ENCODE data around the gene BBS4. TPM values are rescaled to one million over a fixed set of nuclear protein-coding genes. Genes with fewer than 3 reads are reported as not detected.
A peak's percentile ranks its signal among the peaks of the same experiment; 100 is the strongest.
"Not testable (repeated sequence)": the region's sequence is repeated elsewhere in the genome, so short reads cannot be mapped to it uniquely, and the experiment has no call there.

Gene BBS4
- total RNA-seq, 2 donors from 2014 or later, result 36.4 to 41.7 TPM

DNA sequence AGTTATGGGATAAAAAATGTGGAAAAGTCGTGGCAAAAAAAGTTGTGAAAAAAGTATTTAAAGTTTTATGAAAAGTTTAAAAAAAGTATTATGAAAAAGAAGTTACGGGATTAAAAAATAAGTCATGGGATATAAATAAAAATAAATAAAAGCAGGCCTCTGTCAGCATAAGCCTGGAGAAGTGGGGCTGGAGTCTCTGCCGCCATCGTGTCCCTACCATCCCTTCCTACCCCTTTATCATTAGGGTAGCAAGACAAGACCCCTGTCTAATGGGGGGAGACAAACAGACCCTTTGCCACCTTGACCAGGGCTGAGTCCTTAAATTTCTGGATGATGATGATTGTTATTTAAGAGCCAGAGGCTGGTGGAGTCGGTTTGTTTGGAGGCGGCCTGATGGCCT is 16.2 kb upstream of the BBS4 start:
- not testable (repeated sequence) for H3K4me3 ChIP-seq (ENCODE audit: low read length); DNase-seq; H3K27ac Mint-ChIP-seq; H3K9ac ChIP-seq (ENCODE audit: extremely low read depth, low read length, poor library complexity, severe bottlenecking); H3K27me3 ChIP-seq (ENCODE audit: control insufficient read depth, insufficient read depth, low read length, poor library complexity, severe bottlenecking); H3K4me3 Mint-ChIP-seq; H3K36me3 Mint-ChIP-seq (ENCODE audit: low read depth); H3K9me3 Mint-ChIP-seq; H3K4me1 ChIP-seq (ENCODE audit: control insufficient read depth, insufficient read depth, low read length); H3K27me3 Mint-ChIP-seq (ENCODE audit: insufficient read depth); H3K27ac ChIP-seq (ENCODE audit: low read depth, low read length); H3K36me3 ChIP-seq (ENCODE audit: control insufficient read depth, insufficient read depth, low read length); H3K9me3 ChIP-seq (ENCODE audit: control insufficient read depth, low read length)
- peaks cover 11% of the 10 kb centered on the region for H3K4me1 Mint-ChIP-seq
- 100% methylated on average over 2 of the region's 6 CpGs; no CpG with 5 or more reads in 1 of the 2 experiments for WGBS, 2 experiments (ENCODE audit: insufficient coverage in 1 of 2, insufficient read length in 1 of 2)

DNA sequence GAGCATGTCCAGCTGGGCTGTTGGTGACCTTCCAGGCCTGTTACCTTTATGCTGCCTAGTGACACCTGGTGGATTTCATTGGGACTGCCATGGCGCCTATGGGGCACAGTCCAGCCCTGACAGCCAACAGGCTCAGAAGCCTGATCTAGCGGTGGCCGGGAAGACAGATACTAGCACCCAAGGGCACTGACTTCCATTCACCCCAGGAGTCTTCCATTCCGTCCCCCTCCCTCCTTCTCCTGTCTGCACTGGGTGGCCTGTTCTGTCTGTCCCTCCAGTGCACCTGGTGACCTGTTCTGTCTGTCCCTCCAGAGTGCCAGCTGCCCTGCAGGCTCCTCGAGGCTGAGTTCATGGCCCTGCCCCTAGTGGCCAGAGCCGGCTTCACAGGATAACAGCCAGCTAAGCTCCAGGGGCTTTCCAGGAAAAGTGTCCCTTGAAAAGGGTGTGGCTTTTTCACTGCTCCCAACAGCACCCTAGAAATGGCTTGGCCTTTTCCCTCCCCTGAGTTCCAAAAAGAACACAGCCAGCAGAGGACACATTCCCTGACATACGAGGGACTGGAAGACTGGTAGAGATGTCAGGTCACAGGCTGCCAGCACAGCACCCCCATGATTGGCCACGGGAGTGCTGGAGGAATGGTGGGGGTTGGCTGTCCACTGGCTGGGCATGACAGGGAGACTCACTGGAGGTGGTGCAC is 15.2 kb upstream of the BBS4 start:
- H3K9ac ChIP-seq (ENCODE audit: extremely low read depth, low read length, poor library complexity, severe bottlenecking); H3K9me3 Mint-ChIP-seq; H3K36me3 Mint-ChIP-seq (ENCODE audit: low read depth); H3K27ac ChIP-seq (ENCODE audit: low read depth, low read length); H3K36me3 ChIP-seq (ENCODE audit: control insufficient read depth, insufficient read depth, low read length); H3K27me3 ChIP-seq (ENCODE audit: control insufficient read depth, insufficient read depth, low read length, poor library complexity, severe bottlenecking); H3K9me3 ChIP-seq (ENCODE audit: control insufficient read depth, low read length); H3K4me1 ChIP-seq (ENCODE audit: control insufficient read depth, insufficient read depth, low read length); H3K27me3 Mint-ChIP-seq (ENCODE audit: insufficient read depth): not testable (repeated sequence)
- Mint-ChIP-seq H3K4me1 (peaks cover 11% of the 10 kb centered on the region), H3K4me3 (peak overlapping the region; percentile 55), H3K27ac (peak overlapping the region; percentile 85)
- peak; percentile 98 for DNase-seq
- TF ChIP-seq, protein P1, sequence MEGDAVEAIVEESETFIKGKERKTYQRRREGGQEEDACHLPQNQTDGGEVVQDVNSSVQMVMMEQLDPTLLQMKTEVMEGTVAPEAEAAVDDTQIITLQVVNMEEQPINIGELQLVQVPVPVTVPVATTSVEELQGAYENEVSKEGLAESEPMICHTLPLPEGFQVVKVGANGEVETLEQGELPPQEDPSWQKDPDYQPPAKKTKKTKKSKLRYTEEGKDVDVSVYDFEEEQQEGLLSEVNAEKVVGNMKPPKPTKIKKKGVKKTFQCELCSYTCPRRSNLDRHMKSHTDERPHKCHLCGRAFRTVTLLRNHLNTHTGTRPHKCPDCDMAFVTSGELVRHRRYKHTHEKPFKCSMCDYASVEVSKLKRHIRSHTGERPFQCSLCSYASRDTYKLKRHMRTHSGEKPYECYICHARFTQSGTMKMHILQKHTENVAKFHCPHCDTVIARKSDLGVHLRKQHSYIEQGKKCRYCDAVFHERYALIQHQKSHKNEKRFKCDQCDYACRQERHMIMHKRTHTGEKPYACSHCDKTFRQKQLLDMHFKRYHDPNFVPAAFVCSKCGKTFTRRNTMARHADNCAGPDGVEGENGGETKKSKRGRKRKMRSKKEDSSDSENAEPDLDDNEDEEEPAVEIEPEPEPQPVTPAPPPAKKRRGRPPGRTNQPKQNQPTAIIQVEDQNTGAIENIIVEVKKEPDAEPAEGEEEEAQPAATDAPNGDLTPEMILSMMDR (conservative IDR thresholded peaks at IDR 0.05), result peak; percentile 78
- 0 to 13% methylated on average over 2 to 8 of the region's 8 CpGs for WGBS, 2 experiments (ENCODE audit: insufficient coverage in 1 of 2, insufficient read length in 1 of 2)
- peak overlapping the region; percentile 67 for H3K4me3 ChIP-seq (ENCODE audit: low read length)

DNA sequence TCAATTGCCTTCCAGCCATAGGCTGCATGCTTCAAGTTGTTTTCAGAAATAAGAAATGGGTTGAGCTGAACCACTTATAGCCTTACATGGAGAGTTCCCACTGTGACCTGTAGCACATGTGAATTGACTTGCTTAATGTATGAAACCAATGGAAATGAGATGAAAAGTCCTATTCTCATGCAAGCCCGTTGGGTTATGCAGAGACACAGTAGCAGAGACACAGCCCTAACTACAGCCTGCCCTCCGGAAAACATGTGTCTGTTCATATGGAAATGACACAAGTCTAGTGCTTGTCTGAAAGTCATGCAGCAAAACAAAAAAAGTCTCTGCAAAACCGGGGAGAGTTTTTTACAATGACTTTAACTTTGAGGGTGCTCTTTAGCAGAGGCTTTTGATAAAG is 14.5 kb upstream of the BBS4 start:
- Mint-ChIP-seq H3K36me3 (ENCODE audit: low read depth) (no peaks in the 10 kb centered on the region), H3K27me3 (ENCODE audit: insufficient read depth) (no peaks in the 10 kb centered on the region), H3K27ac (no peak overlapping the region), H3K9me3 (no peaks in the 10 kb centered on the region), H3K4me3 (no peak overlapping the region), H3K4me1 (peaks cover 11% of the 10 kb centered on the region)
- Histone ChIP-seq H3K27ac (ENCODE audit: low read depth, low read length) (no peak overlapping the region), H3K9ac (ENCODE audit: extremely low read depth, low read length, poor library complexity, severe bottlenecking) (no peak overlapping the region), H3K9me3 (ENCODE audit: control insufficient read depth, low read length) (no peaks in the 10 kb centered on the region), H3K36me3 (ENCODE audit: control insufficient read depth, insufficient read depth, low read length) (no peaks in the 10 kb centered on the region), H3K4me1 (ENCODE audit: control insufficient read depth, insufficient read depth, low read length) (no peaks in the 10 kb centered on the region), H3K27me3 (ENCODE audit: control insufficient read depth, insufficient read depth, low read length, poor library complexity, severe bottlenecking) (no peaks in the 10 kb centered on the region), H3K4me3 (ENCODE audit: low read length) (no peak overlapping the region)
- DNase-seq, result no peak
- WGBS, 2 experiments (ENCODE audit: insufficient coverage in 1 of 2, insufficient read length in 1 of 2), result 11 to 29% methylated on average over 3 of the region's 3 CpGs
- TF ChIP-seq, protein P1 (conservative IDR thresholded peaks at IDR 0.05), result no peak

DNA sequence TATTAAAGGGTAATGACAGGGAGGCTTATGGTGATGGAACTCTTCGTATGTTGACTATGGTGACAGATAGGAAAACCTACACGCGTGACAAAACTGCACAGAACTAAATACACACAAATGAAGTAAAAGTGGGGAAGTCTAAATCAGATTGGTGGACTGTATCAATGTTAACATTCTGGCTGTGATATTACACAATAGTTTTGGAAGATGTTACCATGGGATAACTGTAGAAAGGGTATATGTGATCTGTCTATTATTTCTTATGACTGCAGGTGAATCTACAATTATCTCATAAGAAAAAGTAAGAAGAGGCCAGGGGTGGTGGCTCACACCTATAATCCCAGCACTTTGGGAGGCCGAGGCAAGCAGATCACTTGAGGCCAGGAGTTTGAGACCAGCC is 9.2 kb upstream of the BBS4 start:
- H3K9me3 ChIP-seq (ENCODE audit: control insufficient read depth, low read length), result no peaks in the 10 kb centered on the region
- peaks cover 10% of the 10 kb centered on the region for H3K27me3 ChIP-seq (ENCODE audit: control insufficient read depth, insufficient read depth, low read length, poor library complexity, severe bottlenecking)
- TF ChIP-seq, protein P1 (conservative IDR thresholded peaks at IDR 0.05), result no peak
- H3K4me3 ChIP-seq (ENCODE audit: low read length), result no peak overlapping the region
- H3K4me1 ChIP-seq (ENCODE audit: control insufficient read depth, insufficient read depth, low read length), result no peaks in the 10 kb centered on the region
- no peak overlapping the region for H3K9ac ChIP-seq (ENCODE audit: extremely low read depth, low read length, poor library complexity, severe bottlenecking)
- H3K27ac ChIP-seq (ENCODE audit: low read depth, low read length), result no peak overlapping the region
- H3K36me3 ChIP-seq (ENCODE audit: control insufficient read depth, insufficient read depth, low read length), result no peaks in the 10 kb centered on the region
- Mint-ChIP-seq H3K36me3 (ENCODE audit: low read depth) (no peaks in the 10 kb centered on the region), H3K4me1 (peaks cover 4% of the 10 kb centered on the region), H3K27ac (no peak overlapping the region), H3K4me3 (no peak overlapping the region), H3K27me3 (ENCODE audit: insufficient read depth) (peaks cover 5% of the 10 kb centered on the region), H3K9me3 (no peaks in the 10 kb centered on the region)
- WGBS, 2 experiments (ENCODE audit: insufficient coverage in 1 of 2, insufficient read length in 1 of 2), result 90 to 100% methylated on average over 2 to 4 of the region's 4 CpGs
- no peak for DNase-seq
